Measurements from ENCODE around the gene CYB5A.

DNA sequence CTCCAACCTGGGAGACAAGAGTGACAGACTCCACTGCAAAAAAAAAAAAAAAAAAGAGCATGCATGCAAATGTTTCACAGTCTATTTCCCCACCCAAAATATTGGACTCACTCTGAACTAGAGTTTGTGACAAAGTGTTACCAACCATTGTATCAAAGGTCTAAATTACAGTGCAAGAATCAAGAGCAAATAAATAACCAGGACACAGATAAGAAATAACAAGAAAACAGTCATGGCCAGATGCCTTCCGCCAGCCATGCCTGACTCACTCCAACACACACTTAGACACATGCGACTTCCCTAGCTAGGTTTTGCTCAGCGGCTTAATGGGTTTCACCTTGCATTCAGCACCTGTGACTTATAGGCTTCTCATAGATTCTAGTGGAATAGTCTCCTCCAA lies 62.8 kb downstream of the CYB5A start:
- TF ChIP-seq, protein P1, sequence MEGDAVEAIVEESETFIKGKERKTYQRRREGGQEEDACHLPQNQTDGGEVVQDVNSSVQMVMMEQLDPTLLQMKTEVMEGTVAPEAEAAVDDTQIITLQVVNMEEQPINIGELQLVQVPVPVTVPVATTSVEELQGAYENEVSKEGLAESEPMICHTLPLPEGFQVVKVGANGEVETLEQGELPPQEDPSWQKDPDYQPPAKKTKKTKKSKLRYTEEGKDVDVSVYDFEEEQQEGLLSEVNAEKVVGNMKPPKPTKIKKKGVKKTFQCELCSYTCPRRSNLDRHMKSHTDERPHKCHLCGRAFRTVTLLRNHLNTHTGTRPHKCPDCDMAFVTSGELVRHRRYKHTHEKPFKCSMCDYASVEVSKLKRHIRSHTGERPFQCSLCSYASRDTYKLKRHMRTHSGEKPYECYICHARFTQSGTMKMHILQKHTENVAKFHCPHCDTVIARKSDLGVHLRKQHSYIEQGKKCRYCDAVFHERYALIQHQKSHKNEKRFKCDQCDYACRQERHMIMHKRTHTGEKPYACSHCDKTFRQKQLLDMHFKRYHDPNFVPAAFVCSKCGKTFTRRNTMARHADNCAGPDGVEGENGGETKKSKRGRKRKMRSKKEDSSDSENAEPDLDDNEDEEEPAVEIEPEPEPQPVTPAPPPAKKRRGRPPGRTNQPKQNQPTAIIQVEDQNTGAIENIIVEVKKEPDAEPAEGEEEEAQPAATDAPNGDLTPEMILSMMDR (IDR thresholded peaks at IDR 0.05; ENCODE audit: low read depth, low read length): no peak
- no peak for TF ChIP-seq EZH2phosphoT487 (IDR thresholded peaks at IDR 0.05; ENCODE audit: low read depth)

Data from OCI-LY3 (cell line).